ENCODE data around the gene SPOCK1.

Gene SPOCK1

GRCh38 chr5:137075163-137075970 is 423.8 kb downstream of the SPOCK1 start:
- Histone ChIP-seq H3K36me3 (ENCODE audit: insufficient read depth, low read depth, low read length) (no peaks in the 10 kb centered on the region), H3K4me3 (ENCODE audit: low read length) (no peak overlapping the region), H3K27ac (ENCODE audit: low read length) (no peak overlapping the region), H3K9ac (ENCODE audit: low read depth, low read length) (no peak overlapping the region), H3K4me1 (ENCODE audit: insufficient read depth, low read length) (no peaks in the 10 kb centered on the region; the same call in none of the 2 replicates), H3K27me3 (ENCODE audit: insufficient read depth, low read length) (no peaks in the 10 kb centered on the region), H3K9me3 (ENCODE audit: insufficient read depth, low read depth, low read length) (no peaks in the 10 kb centered on the region)

GRCh38 chr5:137073189-137073588 is 425.9 kb downstream of the SPOCK1 start:
- Histone ChIP-seq H3K36me3 (ENCODE audit: insufficient read depth, low read depth, low read length) (no peaks in the 10 kb centered on the region), H3K27me3 (ENCODE audit: insufficient read depth, low read length) (no peaks in the 10 kb centered on the region), H3K9ac (ENCODE audit: low read depth, low read length) (no peak overlapping the region), H3K27ac (ENCODE audit: low read length) (no peak overlapping the region), H3K9me3 (ENCODE audit: insufficient read depth, low read depth, low read length) (no peaks in the 10 kb centered on the region), H3K4me1 (ENCODE audit: insufficient read depth, low read length) (peaks cover 4% of the 10 kb centered on the region; the same call in 1 of the 2 replicates), H3K4me3 (ENCODE audit: low read length) (no peak overlapping the region)

- H3K27ac ChIP-seq (ENCODE audit: low read length), result no peak overlapping the region
- no peak overlapping the region for H3K4me3 ChIP-seq (ENCODE audit: low read length)
- peaks cover 10% of the 10 kb centered on the region; the same call in 1 of the 2 replicates for H3K4me1 ChIP-seq (ENCODE audit: insufficient read depth, low read length)
- no peak overlapping the region for H3K9ac ChIP-seq (ENCODE audit: low read depth, low read length)
- H3K27me3 ChIP-seq (ENCODE audit: insufficient read depth, low read length), result no peaks in the 10 kb centered on the region
- no peaks in the 10 kb centered on the region for H3K9me3 ChIP-seq (ENCODE audit: insufficient read depth, low read depth, low read length)
- H3K36me3 ChIP-seq (ENCODE audit: insufficient read depth, low read depth, low read length), result no peaks in the 10 kb centered on the region
Observed at GRCh38 chr5:137072361-137073115, 426.6 kb downstream of the SPOCK1 start.

- H3K27ac ChIP-seq (ENCODE audit: low read length), result no peak overlapping the region
- peaks cover 13% of the 10 kb centered on the region; the same call in 1 of the 2 replicates for H3K4me1 ChIP-seq (ENCODE audit: insufficient read depth, low read length)
- H3K36me3 ChIP-seq (ENCODE audit: insufficient read depth, low read depth, low read length), result no peaks in the 10 kb centered on the region
- H3K27me3 ChIP-seq (ENCODE audit: insufficient read depth, low read length), result no peaks in the 10 kb centered on the region
- no peak overlapping the region for H3K4me3 ChIP-seq (ENCODE audit: low read length)
- H3K9ac ChIP-seq (ENCODE audit: low read depth, low read length), result no peak overlapping the region
- H3K9me3 ChIP-seq (ENCODE audit: insufficient read depth, low read depth, low read length), result no peaks in the 10 kb centered on the region
Observed at GRCh38 chr5:137071931-137072330, 427.2 kb downstream of the SPOCK1 start.

- H3K9ac ChIP-seq (ENCODE audit: low read depth, low read length), result no peak overlapping the region
- no peaks in the 10 kb centered on the region for H3K36me3 ChIP-seq (ENCODE audit: insufficient read depth, low read depth, low read length)
- H3K4me1 ChIP-seq (ENCODE audit: insufficient read depth, low read length), result peaks cover 13% of the 10 kb centered on the region; the same call in 1 of the 2 replicates
- no peaks in the 10 kb centered on the region for H3K9me3 ChIP-seq (ENCODE audit: insufficient read depth, low read depth, low read length)
- no peak overlapping the region for H3K4me3 ChIP-seq (ENCODE audit: low read length)
- no peaks in the 10 kb centered on the region for H3K27me3 ChIP-seq (ENCODE audit: insufficient read depth, low read length)
- H3K27ac ChIP-seq (ENCODE audit: low read length), result no peak overlapping the region
Observed at GRCh38 chr5:137071526-137071925, 427.6 kb downstream of the SPOCK1 start.

GRCh38 chr5:137070521-137070920 is 428.6 kb downstream of the SPOCK1 start:
- H3K4me3 ChIP-seq (ENCODE audit: low read length), result no peak overlapping the region
- H3K27me3 ChIP-seq (ENCODE audit: insufficient read depth, low read length), result no peaks in the 10 kb centered on the region
- no peaks in the 10 kb centered on the region for H3K9me3 ChIP-seq (ENCODE audit: insufficient read depth, low read depth, low read length)
- H3K27ac ChIP-seq (ENCODE audit: low read length), result no peak overlapping the region
- H3K36me3 ChIP-seq (ENCODE audit: insufficient read depth, low read depth, low read length), result no peaks in the 10 kb centered on the region
- no peak overlapping the region for H3K9ac ChIP-seq (ENCODE audit: low read depth, low read length)
- H3K4me1 ChIP-seq (ENCODE audit: insufficient read depth, low read length), result peaks cover 13% of the 10 kb centered on the region; the same call in 1 of the 2 replicates

- H3K4me1 ChIP-seq (ENCODE audit: insufficient read depth, low read length), result peaks cover 13% of the 10 kb centered on the region; the same call in 1 of the 2 replicates
- no peaks in the 10 kb centered on the region for H3K27me3 ChIP-seq (ENCODE audit: insufficient read depth, low read length)
- no peaks in the 10 kb centered on the region for H3K36me3 ChIP-seq (ENCODE audit: insufficient read depth, low read depth, low read length)
- H3K9me3 ChIP-seq (ENCODE audit: insufficient read depth, low read depth, low read length), result no peaks in the 10 kb centered on the region
- no peak overlapping the region for H3K9ac ChIP-seq (ENCODE audit: low read depth, low read length)
- no peak overlapping the region for H3K27ac ChIP-seq (ENCODE audit: low read length)
- no peak overlapping the region for H3K4me3 ChIP-seq (ENCODE audit: low read length)
Observed at GRCh38 chr5:137069358-137069757, 429.8 kb downstream of the SPOCK1 start.

GRCh38 chr5:137061382-137061781 is 437.7 kb downstream of the SPOCK1 start:
- no peak overlapping the region for H3K4me3 ChIP-seq (ENCODE audit: low read length)
- no peak overlapping the region for H3K9ac ChIP-seq (ENCODE audit: low read depth, low read length)
- H3K27me3 ChIP-seq (ENCODE audit: insufficient read depth, low read length), result no peaks in the 10 kb centered on the region
- H3K9me3 ChIP-seq (ENCODE audit: insufficient read depth, low read depth, low read length), result no peaks in the 10 kb centered on the region
- no peak overlapping the region for H3K27ac ChIP-seq (ENCODE audit: low read length)
- no peaks in the 10 kb centered on the region for H3K36me3 ChIP-seq (ENCODE audit: insufficient read depth, low read depth, low read length)
- no peaks in the 10 kb centered on the region for H3K4me1 ChIP-seq (ENCODE audit: insufficient read depth, low read length)

GRCh38 chr5:137058089-137058488 is 441.0 kb downstream of the SPOCK1 start:
- no peaks in the 10 kb centered on the region for H3K36me3 ChIP-seq (ENCODE audit: insufficient read depth, low read depth, low read length)
- H3K9me3 ChIP-seq (ENCODE audit: insufficient read depth, low read depth, low read length), result no peaks in the 10 kb centered on the region
- H3K27ac ChIP-seq (ENCODE audit: low read length), result no peak overlapping the region
- H3K27me3 ChIP-seq (ENCODE audit: insufficient read depth, low read length), result no peaks in the 10 kb centered on the region
- no peak overlapping the region for H3K9ac ChIP-seq (ENCODE audit: low read depth, low read length)
- no peaks in the 10 kb centered on the region for H3K4me1 ChIP-seq (ENCODE audit: insufficient read depth, low read length)
- no peak overlapping the region for H3K4me3 ChIP-seq (ENCODE audit: low read length)

GRCh38 chr5:137056676-137057075 is 442.4 kb downstream of the SPOCK1 start:
- no peak overlapping the region for H3K9ac ChIP-seq (ENCODE audit: low read depth, low read length)
- H3K27ac ChIP-seq (ENCODE audit: low read length), result no peak overlapping the region
- H3K9me3 ChIP-seq (ENCODE audit: insufficient read depth, low read depth, low read length), result no peaks in the 10 kb centered on the region
- no peak overlapping the region for H3K4me3 ChIP-seq (ENCODE audit: low read length)
- H3K36me3 ChIP-seq (ENCODE audit: insufficient read depth, low read depth, low read length), result no peaks in the 10 kb centered on the region
- H3K4me1 ChIP-seq (ENCODE audit: insufficient read depth, low read length), result no peaks in the 10 kb centered on the region
- no peaks in the 10 kb centered on the region for H3K27me3 ChIP-seq (ENCODE audit: insufficient read depth, low read length)

- Histone ChIP-seq H3K9ac (ENCODE audit: low read depth, low read length) (no peak overlapping the region), H3K27me3 (ENCODE audit: insufficient read depth, low read length) (no peaks in the 10 kb centered on the region), H3K36me3 (ENCODE audit: insufficient read depth, low read depth, low read length) (no peaks in the 10 kb centered on the region), H3K27ac (ENCODE audit: low read length) (no peak overlapping the region), H3K4me3 (ENCODE audit: low read length) (no peak overlapping the region), H3K4me1 (ENCODE audit: insufficient read depth, low read length) (no peaks in the 10 kb centered on the region), H3K9me3 (ENCODE audit: insufficient read depth, low read depth, low read length) (no peaks in the 10 kb centered on the region)
Observed at GRCh38 chr5:137055271-137055872, 443.8 kb downstream of the SPOCK1 start.

All from iPS-20b (cell line).